ENCODE results near the gene TIMM10. TPM values are rescaled to one million over a fixed set of nuclear protein-coding genes. Genes with fewer than 3 reads are reported as not detected.

The TIMM10 gene
- total RNA-seq, 1 donor from 2014 or later = 64.8 TPM

GRCh38 chr11:57491371-57492061 lies 39.0 kb downstream of the TIMM10 start:
- intact Hi-C loops (cut with DNase I) = loop anchor here (2.0 kb wide), 1 partner anchor 35 kb away; no protein-coding TSS in a partner anchor
- no peak for ATAC-seq (ENCODE audit: poor library complexity)
- peak; percentile 62 for DNase-seq

DNA sequence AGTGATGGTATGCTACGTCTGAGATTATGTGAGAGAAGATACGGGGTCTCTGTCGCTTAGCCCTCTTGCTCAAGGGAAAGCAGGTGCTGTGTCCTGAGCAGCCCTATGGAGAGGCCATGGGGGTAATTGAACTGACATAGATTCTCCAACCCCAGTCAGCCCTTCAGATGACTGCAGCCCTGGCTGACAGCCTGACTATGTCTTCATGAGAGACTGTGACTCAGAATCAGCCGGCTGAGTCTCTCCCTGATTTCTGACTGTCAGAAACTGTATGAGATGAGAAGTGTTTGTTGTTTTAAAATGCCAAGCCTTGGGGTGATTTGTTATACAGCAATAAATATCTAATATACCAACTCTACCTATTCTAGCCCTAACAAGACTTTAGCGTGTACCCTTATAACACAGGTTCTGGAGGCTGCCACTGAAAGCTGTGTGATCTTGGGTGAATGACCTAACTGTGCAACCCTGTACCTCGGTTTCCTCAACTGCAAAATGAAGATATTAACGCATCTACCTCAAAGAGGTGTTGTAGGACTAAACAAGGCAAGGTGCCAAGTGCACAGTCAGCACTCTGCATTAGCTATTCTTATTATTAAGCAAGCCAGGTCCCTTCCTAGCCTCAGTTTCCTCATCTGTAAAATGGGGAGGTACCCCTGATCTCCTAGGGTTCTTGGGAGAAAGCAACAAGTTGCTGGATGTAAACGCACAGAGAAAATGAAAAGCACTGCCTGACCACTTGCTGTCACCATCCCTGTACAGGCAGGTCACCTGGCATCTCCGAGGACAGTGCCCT lies 39.9 kb downstream of the TIMM10 start:
- DNase-seq = no peak
- no peak for ATAC-seq (ENCODE audit: poor library complexity)
- intact Hi-C loops (cut with DNase I) = no loop called here

GRCh38 chr11:57487920-57488659 lies 42.5 kb downstream of the TIMM10 start:
- ATAC-seq (ENCODE audit: poor library complexity) (no peak), DNase-seq (no peak)
- intact Hi-C loops (cut with DNase I) = no loop called here

GRCh38 chr11:57487021-57487778 lies 43.4 kb downstream of the TIMM10 start:
- DNase-seq (no peak), ATAC-seq (ENCODE audit: poor library complexity) (no peak)
- intact Hi-C loops (cut with DNase I) = no loop called here

DNA sequence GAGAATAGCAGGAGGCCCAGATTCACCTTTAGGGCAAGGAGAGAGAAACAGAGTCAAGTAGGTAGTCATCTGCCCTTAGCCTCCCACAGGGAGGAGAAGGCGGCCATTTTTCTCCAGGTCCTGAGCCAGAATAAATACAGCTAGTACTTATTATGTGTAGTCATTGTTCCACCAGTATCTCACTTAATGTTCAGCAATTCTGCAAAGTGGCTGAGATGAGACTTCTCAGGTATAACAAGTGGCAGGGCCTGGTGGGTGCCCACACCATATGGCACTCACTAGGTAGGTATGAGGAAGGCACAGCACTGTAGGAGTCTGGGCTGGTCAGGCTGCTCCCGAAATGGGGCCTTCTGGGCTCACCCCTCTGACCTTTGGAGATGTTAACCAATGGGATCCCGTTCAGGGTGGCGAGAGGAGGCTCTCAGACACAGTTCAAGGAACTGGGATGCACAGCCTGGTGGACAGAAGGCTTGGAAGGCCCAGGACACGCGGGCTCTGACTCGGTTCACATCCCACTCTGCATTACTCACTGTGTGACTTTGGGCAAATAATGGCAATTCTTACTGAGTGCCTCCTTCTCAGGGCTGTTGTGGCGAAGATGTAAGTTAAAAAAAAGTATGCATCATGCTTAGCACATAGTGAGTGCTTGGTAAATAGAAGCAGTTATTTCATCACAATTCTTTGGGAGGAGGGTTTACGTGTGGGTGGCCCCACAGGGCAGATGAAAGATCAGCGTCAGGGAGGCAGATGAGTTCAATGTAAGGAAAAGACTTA lies 45.1 kb downstream of the TIMM10 start:
- ATAC-seq (ENCODE audit: poor library complexity) (no peak), DNase-seq (no peak)
- intact Hi-C loops (cut with DNase I) = no loop called here

DNA sequence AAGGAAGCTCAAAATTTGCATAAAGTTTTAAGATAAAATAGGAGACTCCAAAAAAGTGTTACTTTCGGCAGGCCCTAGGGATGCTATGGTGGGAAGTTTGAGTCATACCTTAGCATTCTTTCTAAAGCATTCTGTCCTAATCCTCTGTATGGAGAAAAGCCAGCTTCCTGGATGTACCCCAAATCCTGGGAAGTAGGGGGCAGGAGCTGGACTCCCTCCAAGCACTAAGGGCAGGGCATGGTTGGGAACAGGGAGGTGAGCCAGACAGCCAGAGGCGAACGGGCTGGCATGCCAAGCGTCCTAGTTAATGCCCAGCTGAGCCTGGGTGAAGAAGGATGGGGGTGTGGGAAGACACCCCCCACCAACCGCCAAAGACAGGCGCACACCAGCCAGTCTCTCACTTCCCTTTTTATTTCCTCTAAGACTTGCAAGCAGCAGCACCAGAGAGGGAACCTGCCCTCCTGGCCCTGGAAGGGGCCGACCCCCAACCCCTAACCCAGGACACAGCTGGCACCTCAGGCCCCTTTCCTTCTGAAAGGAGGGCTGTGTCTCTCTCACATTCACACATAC lies 46.3 kb downstream of the TIMM10 start:
- ATAC-seq (ENCODE audit: poor library complexity) (no peak), DNase-seq (no peak)
- intact Hi-C loops (cut with DNase I) = no loop called here

DNA sequence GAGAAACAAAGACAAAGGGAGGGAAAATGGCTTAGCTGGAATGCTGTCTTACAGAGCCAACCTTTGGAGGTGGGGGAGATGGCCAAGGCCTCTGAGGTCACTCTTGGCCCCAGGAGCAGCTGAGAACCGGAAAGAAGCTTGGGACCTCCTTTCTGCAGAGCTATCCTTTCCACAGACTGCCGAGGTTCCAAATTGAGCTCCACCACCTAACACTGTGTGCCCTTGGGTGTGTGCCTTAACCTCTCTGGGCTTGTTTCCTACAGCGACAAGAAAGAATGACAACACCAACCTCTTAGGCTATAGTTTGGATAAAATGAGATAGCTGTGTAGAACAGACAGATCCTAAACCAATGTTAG lies 47.0 kb downstream of the TIMM10 start:
- ATAC-seq (ENCODE audit: poor library complexity) (no peak), DNase-seq (no peak)
- intact Hi-C loops (cut with DNase I) = no loop called here

GRCh38 chr11:57482782-57483561 lies 47.6 kb downstream of the TIMM10 start:
- intact Hi-C loops (cut with DNase I) = no loop called here
- ATAC-seq (ENCODE audit: poor library complexity) (peak; percentile 77), DNase-seq (peak; percentile 66)

DNA sequence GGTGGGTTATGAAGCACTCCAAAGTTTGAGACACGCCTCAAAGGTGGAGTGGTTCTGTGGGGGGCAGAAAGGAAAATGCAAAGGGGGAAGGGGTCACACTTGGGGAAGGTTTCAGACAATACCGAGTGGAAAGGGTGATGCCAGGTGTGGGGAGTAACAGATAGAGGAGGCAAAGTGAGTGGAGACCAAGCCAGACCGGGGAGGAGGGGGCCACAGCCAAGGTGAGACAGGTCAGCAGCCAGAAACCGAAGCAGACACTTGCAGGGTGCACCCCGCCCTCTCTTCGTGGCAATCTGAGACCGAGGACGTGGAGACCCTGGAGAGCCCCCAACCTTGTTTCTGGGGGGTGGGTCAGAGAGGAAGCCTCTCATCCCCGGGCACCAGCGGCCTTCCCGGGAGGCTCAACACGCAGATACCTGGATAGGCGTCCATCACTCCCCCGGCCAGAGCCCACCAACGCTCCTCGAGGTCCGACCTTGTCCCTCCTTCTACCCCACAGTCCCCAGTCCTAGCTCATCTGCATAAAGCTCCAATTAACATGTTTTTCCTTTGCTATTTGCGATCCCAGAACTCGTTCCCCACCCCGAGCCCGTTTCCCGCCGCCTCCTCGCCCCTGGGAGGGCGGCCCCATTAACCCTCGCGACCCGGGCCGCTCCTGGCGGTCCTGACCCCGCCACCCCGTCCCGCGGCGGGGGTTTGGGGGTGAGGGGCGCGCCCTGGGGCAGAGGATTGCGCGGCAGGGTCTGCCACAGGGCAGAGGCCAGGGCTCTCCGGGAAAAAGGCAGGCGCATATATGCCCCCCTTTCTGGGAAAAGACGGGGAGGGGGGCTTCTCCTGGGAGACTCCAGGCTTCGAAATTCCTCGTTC lies 48.4 kb downstream of the TIMM10 start:
- intact Hi-C loops (cut with DNase I) = no loop called here
- DNase-seq (no peak), ATAC-seq (ENCODE audit: poor library complexity) (no peak)

GRCh38 chr11:57481315-57481714 lies 49.2 kb downstream of the TIMM10 start:
- intact Hi-C loops (cut with DNase I) = no loop called here
- no peak for ATAC-seq (ENCODE audit: poor library complexity)
- DNase-seq = no peak

GRCh38 chr11:57480409-57481137 lies 50.0 kb downstream of the TIMM10 start:
- DNase-seq = peak; percentile 80
- intact Hi-C loops (cut with DNase I) = no loop called here

DNA sequence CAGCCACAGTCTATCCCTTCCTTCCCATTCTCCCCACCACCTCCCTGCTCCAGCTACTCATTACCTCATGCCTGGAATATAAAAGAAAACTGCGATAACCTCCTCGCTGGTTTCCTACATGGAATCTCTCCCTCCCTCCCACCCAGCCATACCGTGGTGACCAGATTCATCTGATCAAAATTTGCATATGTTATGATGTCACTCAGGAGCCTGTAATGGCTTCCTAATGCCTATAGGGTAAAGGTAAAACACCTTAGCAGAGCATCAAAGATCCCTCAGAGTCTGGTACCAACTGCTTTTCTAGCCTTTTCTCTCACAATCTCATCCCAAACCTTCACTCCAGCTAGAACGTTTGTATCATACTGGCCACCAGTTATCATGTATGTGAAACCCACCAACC lies 50.6 kb downstream of the TIMM10 start:
- ATAC-seq (ENCODE audit: poor library complexity) (no peak), DNase-seq (no peak)
- intact Hi-C loops (cut with DNase I) = no loop called here

More at GRCh38 chr11:57480409-57481137, 50.0 kb downstream of the TIMM10 start:
- peak; percentile 35 for ATAC-seq (ENCODE audit: poor library complexity)

GRCh38 chr11:57479021-57479663 lies 51.4 kb downstream of the TIMM10 start:
- DNase-seq = no peak
- intact Hi-C loops (cut with DNase I) = no loop called here
- no peak for ATAC-seq (ENCODE audit: poor library complexity)
